Colonic mucosa (tissue), 4 donors: ENCODE results near the gene USP21. TPM values are rescaled to one million over a fixed set of nuclear protein-coding genes. Genes with fewer than 3 reads are reported as not detected.

ENCODE experiments used
- DNase-seq: peaks from one replicate; pipeline ENCODE4 v3.0.0-alpha.2; 2020
- H3K27ac ChIP-seq: fragments of 200-600 bp; one replicate; pipeline ENCODE4 v1.8.0; 2021
- H3K27me3 ChIP-seq: fragments of 200-600 bp; one replicate; pipeline ENCODE4 v1.8.0; 2021
- H3K36me3 ChIP-seq: fragments of 200-600 bp; one replicate; pipeline ENCODE4 v1.8.0; 2021
- H3K4me1 ChIP-seq: fragments of 200-600 bp; one replicate; pipeline ENCODE4 v1.8.0; 2021; ENCODE audit warnings: mild to moderate bottlenecking
- H3K4me3 ChIP-seq: fragments of 200-600 bp; one replicate; pipeline ENCODE4 v1.8.0; 2021
- H3K9ac ChIP-seq, 2 donors: one replicate each; pipeline ENCODE4 v1.7.0; 2013; ENCODE audit warnings: control low read depth in 2 of 2, low read depth in 2 of 2, low read length in 2 of 2
- H3K9me3 ChIP-seq: fragments of 200-600 bp; one replicate; pipeline ENCODE4 v1.8.0; 2021
- CTCF ChIP-seq: fragments of 200-600 bp; IDR thresholded peaks from one replicate; pipeline ENCODE4 v1.8.0; 2022; ENCODE audit warnings: antibody characterized with exemption, mild to moderate bottlenecking
- intact Hi-C: fragments of 100-400 bp; cut with DNase I; formaldehyde crosslinking; loops from one replicate; pipeline ENCODE4 v1.14.1; 2022
- total RNA-seq, 2 donors: library from RNA; stranded (reverse); fragmentation: NEBNext Ultra II Directional in 1 of 2; extraction: Animal tissue kit (Norgen Biotek cat#: 25700) in 1 of 2; gene quantifications; one replicate each; pipeline ENCODE4 v1.2.1, GENCODE V29; 2021
- donor health status: healthy.
- donor health status: DM: no; HTN: no; CAD: no.
- donor health status: DM: no; HTN: no; CAD: no.

The USP21 gene
- total RNA-seq, 2 donors from 2014 or later: 20.8 to 29.0 TPM

DNA sequence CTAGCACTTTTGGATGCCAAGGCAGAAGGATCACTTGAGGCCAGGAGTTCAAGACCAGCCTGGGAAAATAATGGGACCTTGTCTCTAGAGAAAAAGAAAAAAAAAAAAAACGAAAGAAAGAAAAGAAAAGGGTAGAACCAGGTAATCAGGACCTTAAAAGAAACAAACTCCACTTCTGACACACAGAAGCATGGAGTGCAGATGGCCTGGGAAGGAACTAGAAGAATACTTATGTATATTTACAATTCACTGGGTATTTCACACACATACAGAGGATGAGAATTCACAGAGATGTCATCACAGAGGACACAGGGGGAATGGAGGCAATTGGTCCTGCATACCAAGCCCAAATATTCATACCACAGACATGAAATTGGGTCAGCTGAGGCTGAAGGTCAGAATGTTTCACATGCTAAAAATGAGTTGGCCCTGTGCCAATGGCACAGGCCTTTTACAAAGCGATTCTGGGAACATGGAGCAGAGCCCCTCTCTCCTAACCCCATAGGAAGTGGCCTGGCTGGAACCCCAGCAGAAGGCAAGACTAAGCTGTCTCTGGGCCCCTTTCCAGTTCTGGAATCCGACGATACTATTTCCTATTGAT is 13.6 kb downstream of the USP21 start:
- DNase-seq: no peak
- no peak overlapping the region for H3K4me3 ChIP-seq
- intact Hi-C loops: no loop called here
- no peaks in the 10 kb centered on the region for H3K27me3 ChIP-seq
- TF ChIP-seq CTCF: no peak
- H3K9me3 ChIP-seq: no peaks in the 10 kb centered on the region
- H3K4me1 ChIP-seq: peaks cover 4% of the 10 kb centered on the region
- H3K36me3 ChIP-seq: peaks cover 19% of the 10 kb centered on the region
- no peak overlapping the region for H3K9ac ChIP-seq
- H3K27ac ChIP-seq: no peak overlapping the region

DNA sequence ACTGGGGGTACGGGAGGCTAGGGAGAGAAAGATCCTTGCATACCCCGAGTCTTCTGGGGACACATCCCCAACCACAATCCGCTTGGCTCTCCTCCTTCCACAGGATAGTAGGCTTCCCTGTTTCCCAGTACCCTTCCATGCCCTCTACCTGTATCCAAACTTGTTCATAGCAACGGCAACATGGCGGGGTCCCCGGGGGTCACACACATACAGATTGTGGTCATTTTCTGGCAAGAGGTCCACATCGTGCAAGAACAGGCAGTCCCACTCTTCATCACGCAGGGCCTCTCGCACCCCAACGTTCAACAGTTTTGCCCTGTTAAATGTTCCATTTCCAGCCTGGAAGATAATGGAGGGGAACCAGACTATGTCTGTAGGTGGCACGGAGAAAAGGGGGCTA is 14.4 kb downstream of the USP21 start:
- peaks cover 4% of the 10 kb centered on the region for H3K4me1 ChIP-seq
- peaks cover 19% of the 10 kb centered on the region for H3K36me3 ChIP-seq

DNA sequence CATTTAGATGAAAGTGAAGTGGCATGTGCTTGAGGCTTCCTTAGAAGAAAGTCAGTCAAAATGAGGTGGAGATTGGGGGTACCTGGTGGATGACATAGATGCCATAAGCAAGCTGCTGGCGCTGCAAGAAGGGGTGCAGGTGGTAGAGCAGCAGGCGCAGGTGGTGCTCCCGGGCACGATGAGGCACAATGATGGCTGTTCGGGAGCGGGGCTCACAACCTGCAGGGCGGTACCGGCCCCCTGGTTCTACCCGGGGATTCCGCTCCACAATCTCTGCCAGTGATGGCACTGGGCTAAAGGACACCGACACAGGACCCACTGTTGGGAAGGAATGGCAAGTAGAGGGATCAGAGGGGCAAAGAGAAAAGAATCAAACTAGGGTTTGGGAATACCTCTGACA is 15.6 kb downstream of the USP21 start:
- Histone ChIP-seq H3K36me3 (peaks cover 19% of the 10 kb centered on the region), H3K9me3 (no peaks in the 10 kb centered on the region), H3K27ac (no peak overlapping the region), H3K4me1 (peaks cover 4% of the 10 kb centered on the region), H3K9ac (no peak overlapping the region), H3K27me3 (no peaks in the 10 kb centered on the region), H3K4me3 (no peak overlapping the region)
- intact Hi-C loops: no loop called here
- no peak for DNase-seq
- no peak for TF ChIP-seq CTCF

More for the DNA sequence above, 14.4 kb downstream of the USP21 start:
- Histone ChIP-seq H3K4me3 (no peak overlapping the region), H3K27ac (no peak overlapping the region), H3K27me3 (no peaks in the 10 kb centered on the region), H3K9ac (no peak overlapping the region), H3K9me3 (no peaks in the 10 kb centered on the region)
- intact Hi-C loops: no loop called here
- DNase-seq: no peak
- no peak for TF ChIP-seq CTCF

GRCh38 chr1:161175771-161176453 is 16.6 kb downstream of the USP21 start:
- peaks cover 14% of the 10 kb centered on the region for H3K36me3 ChIP-seq
- intact Hi-C loops: no loop called here

DNA sequence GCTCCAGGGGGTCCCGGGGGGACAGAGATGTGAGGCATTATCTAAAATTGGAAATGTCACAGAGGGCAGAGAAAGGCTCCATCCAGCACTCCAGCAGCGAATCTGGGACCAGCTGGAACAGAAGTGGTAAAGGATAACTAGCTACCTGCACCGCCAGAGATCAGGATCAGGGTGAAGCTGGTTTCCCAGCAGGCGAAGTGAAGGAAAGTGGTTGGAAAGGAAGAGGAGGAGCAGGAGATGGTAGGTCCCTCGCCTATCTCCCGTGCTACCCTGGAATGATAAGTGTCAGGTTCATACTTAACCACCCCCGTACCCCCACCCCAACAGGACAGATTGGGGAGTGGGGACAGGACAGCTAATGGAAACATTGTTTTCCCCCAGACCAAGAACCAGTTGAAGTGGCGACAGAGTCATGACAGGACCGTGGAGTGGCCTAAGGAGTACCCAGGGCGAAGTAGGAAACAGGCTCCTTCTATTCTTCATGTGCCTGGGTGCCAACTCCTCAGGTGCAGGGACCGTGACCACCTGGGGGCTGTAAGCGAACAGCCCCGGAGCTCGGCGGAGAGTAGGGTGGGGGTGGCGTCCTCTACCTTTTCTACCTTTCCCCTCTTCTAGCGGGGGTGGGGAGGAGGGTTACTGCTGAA is 17.3 kb downstream of the USP21 start:
- peak overlapping the region; percentile 83 for H3K27ac ChIP-seq
- no peak for DNase-seq
- intact Hi-C loops: no loop called here
- no peaks in the 10 kb centered on the region for H3K27me3 ChIP-seq
- peak overlapping the region; percentile 83 for H3K4me3 ChIP-seq
- H3K4me1 ChIP-seq: peaks cover 4% of the 10 kb centered on the region
- H3K9ac ChIP-seq: peak overlapping the region; percentile 81 to 97
- peaks cover 8% of the 10 kb centered on the region for H3K36me3 ChIP-seq
- no peak for TF ChIP-seq CTCF
- no peaks in the 10 kb centered on the region for H3K9me3 ChIP-seq

More at GRCh38 chr1:161175771-161176453, 16.6 kb downstream of the USP21 start:
- no peak for TF ChIP-seq CTCF
- Histone ChIP-seq H3K9ac (peak overlapping the region; percentile 81 to 97), H3K4me3 (no peak overlapping the region), H3K27ac (peak overlapping the region; percentile 83), H3K4me1 (peaks cover 4% of the 10 kb centered on the region), H3K27me3 (no peaks in the 10 kb centered on the region), H3K9me3 (no peaks in the 10 kb centered on the region)
- no peak for DNase-seq
